ENCODE results near the gene CLSTN1.

The CLSTN1 gene

GRCh38 chr1:9684801-9685200, 139.0 kb downstream of the CLSTN1 start:
- Histone ChIP-seq H3K9me3 (ENCODE audit: low read length) (no peaks in the 10 kb centered on the region), H4K20me1 (ENCODE audit: insufficient read depth, low read length) (no peaks in the 10 kb centered on the region), H3K27me3 (ENCODE audit: insufficient read depth, low read length) (no peaks in the 10 kb centered on the region), H2AFZ (ENCODE audit: low read length) (no peak overlapping the region), H3K4me2 (ENCODE audit: low read length) (no peak overlapping the region), H3K36me3 (ENCODE audit: insufficient read depth, low read length) (peaks cover 4% of the 10 kb centered on the region; the same call in 1 of the 2 replicates), H3K79me2 (ENCODE audit: insufficient read depth, low read length) (no peaks in the 10 kb centered on the region), H3K27ac (ENCODE audit: low read depth, low read length, poor library complexity, severe bottlenecking) (peak overlapping the region; percentile 30), H3K4me3 (ENCODE audit: low read depth, low read length, poor library complexity, severe bottlenecking) (no peak overlapping the region), H3F3A (ENCODE audit: insufficient read depth, low read length) (no peaks in the 10 kb centered on the region; the same call in 1 of the 2 replicates), H3K9me2 (ENCODE audit: low read depth, low read length) (no peaks in the 10 kb centered on the region), H3K9ac (ENCODE audit: low read length) (no peak overlapping the region), H3K4me1 (ENCODE audit: insufficient read depth, low read length, severe bottlenecking) (peaks cover 66% of the 10 kb centered on the region)
- TF ChIP-seq CTCF (IDR thresholded peaks at IDR 0.05; ENCODE audit: low read length) (no peak), EZH2 (IDR thresholded peaks at IDR 0.05; ENCODE audit: borderline replicate concordance, low read length) (no peak)

GRCh38 chr1:9680828-9681227, 142.9 kb downstream of the CLSTN1 start:
- Histone ChIP-seq H3K36me3 (ENCODE audit: insufficient read depth, low read length) (peaks cover 4% of the 10 kb centered on the region; the same call in 1 of the 2 replicates), H3K4me2 (ENCODE audit: low read length) (peak overlapping the region; percentile 49), H3K9me2 (ENCODE audit: low read depth, low read length) (no peaks in the 10 kb centered on the region), H3K27me3 (ENCODE audit: insufficient read depth, low read length) (no peaks in the 10 kb centered on the region), H3K4me3 (ENCODE audit: low read depth, low read length, poor library complexity, severe bottlenecking) (peak overlapping the region; percentile 13), H3K79me2 (ENCODE audit: insufficient read depth, low read length) (no peaks in the 10 kb centered on the region), H4K20me1 (ENCODE audit: insufficient read depth, low read length) (no peaks in the 10 kb centered on the region), H3K27ac (ENCODE audit: low read depth, low read length, poor library complexity, severe bottlenecking) (peak overlapping the region; percentile 87), H2AFZ (ENCODE audit: low read length) (no peak overlapping the region), H3K4me1 (ENCODE audit: insufficient read depth, low read length, severe bottlenecking) (peaks cover 42% of the 10 kb centered on the region), H3K9me3 (ENCODE audit: low read length) (no peaks in the 10 kb centered on the region), H3F3A (ENCODE audit: insufficient read depth, low read length) (no peaks in the 10 kb centered on the region), H3K9ac (ENCODE audit: low read length) (no peak overlapping the region; the same call in 1 of the 2 replicates)
- TF ChIP-seq EZH2 (IDR thresholded peaks at IDR 0.05; ENCODE audit: borderline replicate concordance, low read length) (no peak), CTCF (IDR thresholded peaks at IDR 0.05; ENCODE audit: low read length) (no peak)

- H3K9me3 ChIP-seq (ENCODE audit: low read length), result no peaks in the 10 kb centered on the region
- H4K20me1 ChIP-seq (ENCODE audit: insufficient read depth, low read length), result no peaks in the 10 kb centered on the region
- H3K9ac ChIP-seq (ENCODE audit: low read length), result no peak overlapping the region
- no peak overlapping the region for H2AFZ ChIP-seq (ENCODE audit: low read length)
- H3K4me2 ChIP-seq (ENCODE audit: low read length), result no peak overlapping the region
- H3K79me2 ChIP-seq (ENCODE audit: insufficient read depth, low read length), result no peaks in the 10 kb centered on the region
- peak overlapping the region; percentile 87 for H3K27ac ChIP-seq (ENCODE audit: low read depth, low read length, poor library complexity, severe bottlenecking)
- H3K36me3 ChIP-seq (ENCODE audit: insufficient read depth, low read length), result peaks cover 4% of the 10 kb centered on the region; the same call in 1 of the 2 replicates
- H3K4me3 ChIP-seq (ENCODE audit: low read depth, low read length, poor library complexity, severe bottlenecking), result no peak overlapping the region
- no peaks in the 10 kb centered on the region for H3F3A ChIP-seq (ENCODE audit: insufficient read depth, low read length)
- no peaks in the 10 kb centered on the region for H3K9me2 ChIP-seq (ENCODE audit: low read depth, low read length)
- no peaks in the 10 kb centered on the region for H3K27me3 ChIP-seq (ENCODE audit: insufficient read depth, low read length)
- TF ChIP-seq EZH2 (IDR thresholded peaks at IDR 0.05; ENCODE audit: borderline replicate concordance, low read length) (no peak), CTCF (IDR thresholded peaks at IDR 0.05; ENCODE audit: low read length) (no peak)
- peaks cover 35% of the 10 kb centered on the region for H3K4me1 ChIP-seq (ENCODE audit: insufficient read depth, low read length, severe bottlenecking)
Observed at GRCh38 chr1:9680091-9680490, 143.7 kb downstream of the CLSTN1 start.

Measured in OCI-LY1 (cell line).